Fibroblast of villous mesenchyme (primary cell): ENCODE results near the gene KDM7A. TPM values are rescaled to one million over a fixed set of nuclear protein-coding genes. Genes with fewer than 3 reads are reported as not detected.

Experiments used
- DNase-seq: peaks from one replicate; pipeline ENCODE4 v3.0.0-alpha.2; 2010; ENCODE audit warnings: low read depth
- H3K4me3 ChIP-seq: 2 replicates; pipeline ENCODE4 v1.5.1; 2011; ENCODE audit warnings: low read depth, mild to moderate bottlenecking, low read length
- total RNA-seq: library from RNA; depleted of rRNA; stranded (reverse); fragments of >200 nt; gene quantifications from 2 replicates; pipeline ENCODE4 v1.2.3, GENCODE V29; 2012
- TF ChIP-seq, protein P1 (sequence below): IDR thresholded peaks from 2 replicates; pipeline ENCODE4 v1.5.1; 2012; ENCODE audit warnings: low read depth, mild to moderate bottlenecking, low read length; ENCODE audit not compliant: insufficient read depth

KDM7A gene, protein sequence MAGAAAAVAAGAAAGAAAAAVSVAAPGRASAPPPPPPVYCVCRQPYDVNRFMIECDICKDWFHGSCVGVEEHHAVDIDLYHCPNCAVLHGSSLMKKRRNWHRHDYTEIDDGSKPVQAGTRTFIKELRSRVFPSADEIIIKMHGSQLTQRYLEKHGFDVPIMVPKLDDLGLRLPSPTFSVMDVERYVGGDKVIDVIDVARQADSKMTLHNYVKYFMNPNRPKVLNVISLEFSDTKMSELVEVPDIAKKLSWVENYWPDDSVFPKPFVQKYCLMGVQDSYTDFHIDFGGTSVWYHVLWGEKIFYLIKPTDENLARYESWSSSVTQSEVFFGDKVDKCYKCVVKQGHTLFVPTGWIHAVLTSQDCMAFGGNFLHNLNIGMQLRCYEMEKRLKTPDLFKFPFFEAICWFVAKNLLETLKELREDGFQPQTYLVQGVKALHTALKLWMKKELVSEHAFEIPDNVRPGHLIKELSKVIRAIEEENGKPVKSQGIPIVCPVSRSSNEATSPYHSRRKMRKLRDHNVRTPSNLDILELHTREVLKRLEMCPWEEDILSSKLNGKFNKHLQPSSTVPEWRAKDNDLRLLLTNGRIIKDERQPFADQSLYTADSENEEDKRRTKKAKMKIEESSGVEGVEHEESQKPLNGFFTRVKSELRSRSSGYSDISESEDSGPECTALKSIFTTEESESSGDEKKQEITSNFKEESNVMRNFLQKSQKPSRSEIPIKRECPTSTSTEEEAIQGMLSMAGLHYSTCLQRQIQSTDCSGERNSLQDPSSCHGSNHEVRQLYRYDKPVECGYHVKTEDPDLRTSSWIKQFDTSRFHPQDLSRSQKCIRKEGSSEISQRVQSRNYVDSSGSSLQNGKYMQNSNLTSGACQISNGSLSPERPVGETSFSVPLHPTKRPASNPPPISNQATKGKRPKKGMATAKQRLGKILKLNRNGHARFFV
- 3.9 and 4.5 TPM in 2 replicates for total RNA-seq

DNA sequence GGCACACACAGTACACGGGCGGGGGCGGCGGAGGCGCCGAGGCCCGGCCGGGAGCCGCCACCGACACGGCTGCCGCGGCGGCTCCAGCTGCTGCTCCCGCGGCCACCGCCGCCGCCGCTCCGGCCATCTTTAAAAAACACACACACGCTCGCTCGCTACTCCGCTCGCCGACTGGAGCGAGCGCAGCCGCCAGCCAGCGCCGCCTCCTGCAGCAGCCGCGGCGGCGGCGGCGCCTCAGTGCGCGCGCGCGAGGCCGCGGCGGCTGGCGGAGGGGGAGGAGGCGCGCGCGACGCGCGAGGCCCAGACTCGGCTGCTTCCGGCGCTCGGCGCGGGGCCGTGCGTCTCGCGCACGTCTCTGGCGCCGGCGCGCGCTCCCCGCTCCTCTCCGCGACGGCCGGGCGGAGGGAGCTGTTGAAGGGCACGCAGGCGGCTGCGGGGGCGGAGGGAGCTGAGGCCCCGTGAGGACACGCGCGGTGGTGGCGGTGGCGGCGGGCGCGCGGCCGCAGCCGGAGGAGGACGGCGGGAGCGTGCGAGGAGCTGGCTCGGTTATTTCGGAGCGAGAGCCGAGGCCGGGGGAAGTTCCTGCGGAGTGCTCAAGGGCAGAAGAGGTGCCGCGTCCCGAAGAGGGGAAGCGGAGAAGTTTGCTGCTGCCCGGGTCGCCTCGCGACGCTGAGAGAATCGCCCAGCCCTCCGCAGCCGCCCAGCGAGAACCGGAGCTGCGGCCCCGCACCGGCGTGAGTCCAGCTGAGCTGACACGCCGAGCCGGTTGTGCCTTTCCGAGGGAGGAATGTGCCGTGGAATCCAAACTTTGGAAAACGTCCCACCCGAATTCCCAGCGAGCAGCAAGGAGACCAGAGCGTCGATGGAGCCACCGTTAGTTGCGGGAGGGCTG, at the start of gene KDM7A:
KDM7A (minus strand) TSS at position 173 of the 892 bp plus-strand sequence; CDS start at position 127, 46 bp downstream.
- peak; percentile 90 for DNase-seq
- TF ChIP-seq, protein P1, sequence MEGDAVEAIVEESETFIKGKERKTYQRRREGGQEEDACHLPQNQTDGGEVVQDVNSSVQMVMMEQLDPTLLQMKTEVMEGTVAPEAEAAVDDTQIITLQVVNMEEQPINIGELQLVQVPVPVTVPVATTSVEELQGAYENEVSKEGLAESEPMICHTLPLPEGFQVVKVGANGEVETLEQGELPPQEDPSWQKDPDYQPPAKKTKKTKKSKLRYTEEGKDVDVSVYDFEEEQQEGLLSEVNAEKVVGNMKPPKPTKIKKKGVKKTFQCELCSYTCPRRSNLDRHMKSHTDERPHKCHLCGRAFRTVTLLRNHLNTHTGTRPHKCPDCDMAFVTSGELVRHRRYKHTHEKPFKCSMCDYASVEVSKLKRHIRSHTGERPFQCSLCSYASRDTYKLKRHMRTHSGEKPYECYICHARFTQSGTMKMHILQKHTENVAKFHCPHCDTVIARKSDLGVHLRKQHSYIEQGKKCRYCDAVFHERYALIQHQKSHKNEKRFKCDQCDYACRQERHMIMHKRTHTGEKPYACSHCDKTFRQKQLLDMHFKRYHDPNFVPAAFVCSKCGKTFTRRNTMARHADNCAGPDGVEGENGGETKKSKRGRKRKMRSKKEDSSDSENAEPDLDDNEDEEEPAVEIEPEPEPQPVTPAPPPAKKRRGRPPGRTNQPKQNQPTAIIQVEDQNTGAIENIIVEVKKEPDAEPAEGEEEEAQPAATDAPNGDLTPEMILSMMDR, result no peak
- H3K4me3 ChIP-seq, result peak within 1 kb of the TSS; percentile 76

DNA sequence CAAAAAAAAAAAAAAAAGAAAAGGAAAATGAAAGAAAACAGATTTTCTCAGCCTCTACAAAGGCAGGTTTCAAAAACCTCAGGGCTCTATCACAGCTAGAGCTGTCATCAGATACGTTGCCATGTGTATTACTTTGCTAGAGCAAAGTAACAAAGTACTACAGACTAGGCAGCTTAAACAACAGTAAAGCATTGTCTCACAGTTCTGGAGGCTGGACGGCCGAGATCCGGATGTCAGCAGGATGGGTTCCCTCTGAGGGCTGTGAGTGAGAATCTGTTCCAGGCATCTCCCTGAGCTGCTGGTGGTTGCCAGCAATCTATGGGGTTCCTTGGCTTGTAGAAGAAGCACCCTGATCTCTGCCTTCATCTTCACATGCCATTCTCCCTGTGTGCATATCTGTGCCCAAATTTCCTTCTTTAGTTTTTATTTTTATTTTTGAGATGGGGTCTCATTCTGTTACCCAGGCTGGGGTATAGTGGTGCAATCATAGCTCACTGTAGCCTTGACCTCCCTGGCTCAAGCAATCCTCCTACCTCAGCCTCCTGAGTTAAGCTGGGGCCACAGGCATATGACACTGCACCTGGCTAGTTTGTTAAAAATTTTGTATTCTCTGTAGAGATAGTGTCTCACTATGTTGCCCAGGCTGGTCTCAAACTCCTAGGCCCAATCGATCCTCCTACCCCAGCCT, 48.9 kb upstream of the KDM7A start:
- TF ChIP-seq, protein P1, result no peak
- DNase-seq, result no peak
- H3K4me3 ChIP-seq, result no peak overlapping the region

DNA sequence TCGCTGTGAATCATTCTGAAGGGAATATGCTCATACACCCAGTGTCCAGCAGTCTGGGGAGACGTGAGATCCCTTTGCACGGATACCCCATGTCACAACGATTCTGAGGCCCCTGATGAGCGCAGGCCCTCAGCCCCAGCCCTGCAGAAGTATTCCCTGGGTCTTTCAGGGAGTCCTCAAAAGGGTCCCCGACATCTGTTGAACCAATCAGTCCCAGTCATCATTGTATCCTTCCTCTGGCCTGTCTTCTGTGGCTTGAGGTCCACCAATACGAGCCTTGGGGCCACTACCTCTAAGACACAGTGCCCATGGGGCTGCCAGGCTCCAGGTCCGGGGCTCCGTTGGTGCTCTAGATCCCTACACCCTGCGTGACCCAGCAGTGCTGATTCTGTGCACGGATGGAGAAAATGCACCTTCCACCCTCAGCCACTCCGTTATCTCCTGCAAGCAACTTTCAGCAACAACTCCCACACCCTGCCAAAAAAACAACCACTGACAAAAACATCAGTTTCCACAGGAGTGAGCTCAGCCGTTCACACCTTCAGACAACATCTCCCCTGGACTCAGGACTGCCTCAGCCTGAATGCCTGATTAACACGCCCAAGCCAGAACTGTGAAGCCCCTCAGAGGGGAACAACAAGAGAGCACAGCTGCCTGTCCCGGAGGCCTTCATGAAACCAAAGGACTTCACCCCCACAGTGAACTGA, 46.9 kb upstream of the KDM7A start:
- TF ChIP-seq, protein P1, result no peak
- DNase-seq, result no peak

DNA sequence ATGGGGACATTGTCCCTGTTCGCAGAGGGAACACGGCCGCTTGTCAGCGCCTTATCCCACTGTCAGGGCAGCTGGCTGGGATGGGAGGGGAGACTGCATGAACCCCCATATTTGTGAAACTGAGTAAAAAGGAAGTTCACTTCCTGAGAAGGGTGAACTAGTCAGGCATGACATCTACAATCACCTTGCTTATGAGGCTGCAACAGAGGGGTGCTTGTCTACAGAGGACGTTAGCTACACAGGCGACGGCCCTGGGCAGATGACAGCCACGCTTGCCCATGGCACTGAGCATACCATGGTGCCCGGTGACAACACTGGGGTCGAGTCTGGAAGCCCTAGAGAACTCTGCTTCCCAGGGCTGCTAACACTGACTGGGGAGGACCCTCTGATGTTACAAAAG, 46.0 kb upstream of the KDM7A start:
- no peak overlapping the region for H3K4me3 ChIP-seq
- no peak for DNase-seq
- TF ChIP-seq, protein P1, result no peak

More for the DNA sequence above, 46.9 kb upstream of the KDM7A start:
- H3K4me3 ChIP-seq, result no peak overlapping the region

DNA sequence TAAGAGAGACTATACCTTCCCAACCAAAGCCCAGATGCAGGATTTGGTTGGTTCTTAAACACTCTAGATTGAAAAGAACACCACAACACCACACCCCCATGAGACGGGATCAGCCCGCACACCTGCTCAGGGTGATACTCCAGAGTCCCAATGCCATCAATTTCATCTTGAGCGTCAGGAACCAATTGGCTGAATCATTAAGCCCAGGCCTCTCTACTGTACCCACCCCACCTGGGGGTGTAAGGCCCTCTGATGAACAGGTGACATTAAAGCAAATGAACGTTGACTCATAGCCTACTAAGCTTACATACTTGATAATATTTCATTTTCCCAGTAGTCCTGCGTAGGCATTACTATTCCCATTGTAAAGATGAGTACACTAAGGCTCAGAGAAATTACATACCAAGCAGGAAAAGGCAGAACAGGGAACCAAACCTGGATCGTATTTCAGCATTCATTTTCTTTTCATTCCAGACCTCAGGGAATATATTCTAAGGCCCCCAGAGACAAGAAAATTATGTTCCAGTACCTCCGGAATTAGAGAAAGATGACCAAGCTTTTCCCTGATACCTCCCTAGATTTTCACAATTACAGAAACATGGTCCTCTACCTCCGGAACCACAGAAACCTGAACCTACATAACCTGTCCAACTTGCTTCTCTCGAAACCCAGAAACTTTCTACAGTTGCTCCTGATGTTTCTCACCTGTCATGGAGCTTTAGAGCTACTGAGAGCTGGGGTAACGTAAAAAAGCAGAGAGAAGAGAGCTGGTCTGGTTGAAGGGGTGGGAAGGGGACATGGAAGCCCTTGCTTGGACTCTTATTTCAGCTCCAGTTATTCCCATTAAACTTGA, 43.1 kb upstream of the KDM7A start:
- no peak overlapping the region for H3K4me3 ChIP-seq
- no peak for DNase-seq
- TF ChIP-seq, protein P1, result no peak
